ENCODE data around the gene NADK.

DNA sequence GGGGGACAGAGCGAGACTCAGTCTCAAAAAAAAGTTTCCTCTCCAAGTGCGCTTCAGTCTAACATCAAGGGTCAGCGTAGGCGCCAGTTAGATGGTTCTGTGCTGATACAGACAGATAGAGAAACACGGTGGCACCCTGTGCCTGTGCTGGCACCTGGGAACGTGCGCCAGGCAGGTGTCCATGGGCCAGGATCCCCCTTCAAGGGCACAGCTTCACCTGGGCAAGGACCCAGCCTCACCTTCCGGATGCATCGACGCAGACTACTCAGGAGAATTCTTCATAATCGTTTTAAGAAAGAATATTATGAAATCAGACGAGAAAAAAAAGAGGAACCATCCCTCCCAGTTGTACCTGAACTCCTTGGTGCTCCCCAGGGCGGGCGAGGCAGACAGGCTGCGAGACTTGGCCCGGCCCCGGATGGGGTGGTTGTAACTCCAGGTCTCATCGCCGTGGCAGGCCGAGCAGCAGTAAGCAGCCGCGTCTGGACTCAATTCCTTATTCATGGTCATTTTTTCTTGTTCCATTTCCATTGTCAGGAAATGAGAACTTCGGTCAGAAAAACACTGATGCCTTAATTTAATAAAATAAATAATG is 13.3 kb downstream of the NADK start:
- TF ChIP-seq, protein P1, sequence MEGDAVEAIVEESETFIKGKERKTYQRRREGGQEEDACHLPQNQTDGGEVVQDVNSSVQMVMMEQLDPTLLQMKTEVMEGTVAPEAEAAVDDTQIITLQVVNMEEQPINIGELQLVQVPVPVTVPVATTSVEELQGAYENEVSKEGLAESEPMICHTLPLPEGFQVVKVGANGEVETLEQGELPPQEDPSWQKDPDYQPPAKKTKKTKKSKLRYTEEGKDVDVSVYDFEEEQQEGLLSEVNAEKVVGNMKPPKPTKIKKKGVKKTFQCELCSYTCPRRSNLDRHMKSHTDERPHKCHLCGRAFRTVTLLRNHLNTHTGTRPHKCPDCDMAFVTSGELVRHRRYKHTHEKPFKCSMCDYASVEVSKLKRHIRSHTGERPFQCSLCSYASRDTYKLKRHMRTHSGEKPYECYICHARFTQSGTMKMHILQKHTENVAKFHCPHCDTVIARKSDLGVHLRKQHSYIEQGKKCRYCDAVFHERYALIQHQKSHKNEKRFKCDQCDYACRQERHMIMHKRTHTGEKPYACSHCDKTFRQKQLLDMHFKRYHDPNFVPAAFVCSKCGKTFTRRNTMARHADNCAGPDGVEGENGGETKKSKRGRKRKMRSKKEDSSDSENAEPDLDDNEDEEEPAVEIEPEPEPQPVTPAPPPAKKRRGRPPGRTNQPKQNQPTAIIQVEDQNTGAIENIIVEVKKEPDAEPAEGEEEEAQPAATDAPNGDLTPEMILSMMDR (optimal IDR thresholded peaks at IDR 0.05 in 1 of 3, IDR thresholded peaks at IDR 0.05 in 1 of 3, conservative IDR thresholded peaks at IDR 0.05 in 1 of 3; ENCODE audit: extremely low read depth in 1 of 3, insufficient read depth in 2 of 3, low read length in 3 of 3) = no peak
- TF ChIP-seq EZH2 (IDR thresholded peaks at IDR 0.05; ENCODE audit: low read length) = no peak
